Vagina (tissue), 2 donors: Measurements from ENCODE around the gene PDE3B.

Experiments
- CTCF ChIP-seq, 3 experiments: fragments of 450-650 bp in 2 of 3; fragments of 200-600 bp in 1 of 3; sonication (generic) in 1 of 3; IDR thresholded peaks; one replicate each; pipeline ENCODE4 v1.5.1; 2017 to 2019; ENCODE audit warnings: antibody characterized with exemption in 3 of 3, mild to moderate bottlenecking in 2 of 3, moderate library complexity in 2 of 3
- POLR2A ChIP-seq, 2 donors: fragments of 450-650 bp; IDR thresholded peaks; one replicate each; pipeline ENCODE4 v1.6.1; 2017; ENCODE audit warnings: antibody characterized with exemption in 2 of 2, mild to moderate bottlenecking in 2 of 2, moderate library complexity in 2 of 2
- POLR2AphosphoS5 ChIP-seq, 2 donors: sonication (generic); formaldehyde crosslinking; IDR thresholded peaks; one replicate each; pipeline ENCODE4 v1.9.0; 2017; ENCODE audit warnings: antibody characterized with exemption in 2 of 2, mild to moderate bottlenecking in 2 of 2, low read depth in 1 of 2; ENCODE audit not compliant: insufficient read depth in 1 of 2

- TF ChIP-seq CTCF (IDR thresholded peaks at IDR 0.05), result no peak
- no peak for TF ChIP-seq POLR2A (IDR thresholded peaks at IDR 0.05)
- TF ChIP-seq POLR2AphosphoS5 (IDR thresholded peaks at IDR 0.05; ENCODE audit: insufficient read depth in 1 of 2, low read depth in 1 of 2), result no peak
Observed at GRCh38 chr11:14687456-14687855, 43.9 kb downstream of the PDE3B start.
